Measurements from ENCODE around the gene CAMK4. TPM values are rescaled to one million over a fixed set of nuclear protein-coding genes. Genes with fewer than 3 reads are reported as not detected.

The CAMK4 gene
- total RNA-seq, 1 experiment from 2014 or later = 10.2 TPM

DNA sequence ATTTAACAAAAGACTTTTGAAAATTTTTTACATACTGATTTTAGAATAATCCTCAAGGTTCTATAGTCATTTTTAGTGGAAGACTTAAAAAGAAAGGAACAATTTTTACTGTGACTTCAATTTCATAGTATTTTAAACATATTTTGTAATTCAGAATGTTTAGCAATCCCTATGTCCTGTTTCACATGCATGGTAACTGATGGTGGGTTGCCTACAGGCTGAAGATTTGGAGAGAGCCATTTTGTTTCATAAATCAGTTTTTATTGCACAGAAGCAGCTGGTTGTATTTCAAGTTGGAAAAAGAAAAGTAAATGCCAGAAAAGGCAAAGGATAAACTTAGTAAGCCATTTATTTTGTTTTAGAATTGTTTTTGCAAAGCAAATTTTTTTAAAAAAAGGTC is 264.2 kb downstream of the CAMK4 start:
- ChIA-PET POLR2A (no interaction called here), RAD21 (ENCODE audit: low non-redundant PET in 1 of 2, low total read pairs in 2 of 2, uncharacterized antibody in 2 of 2, unreplicated experiment in 2 of 2) (no interaction called here), CTCF (no interaction called here)
- no peaks in the 10 kb centered on the region for H3K4me1 ChIP-seq (ENCODE audit: control insufficient read depth in 1 of 2, insufficient read depth in 2 of 2, low read length in 2 of 2)
- H2AFZ ChIP-seq (ENCODE audit: low read depth, low read length, poor library complexity, severe bottlenecking) = no peak overlapping the region
- H4K20me1 ChIP-seq (ENCODE audit: insufficient read depth) = no peaks in the 10 kb centered on the region
- no peak for ATAC-seq
- H3K9ac ChIP-seq (ENCODE audit: low read length) = no peak overlapping the region
- H3K36me3 ChIP-seq (ENCODE audit: control insufficient read depth in 1 of 2, insufficient read depth in 2 of 2, low read length in 2 of 2) = no peaks in the 10 kb centered on the region
- no peaks in the 10 kb centered on the region for H3K27me3 ChIP-seq (ENCODE audit: insufficient read depth, low read length)
- no peak overlapping the region for H3K27ac ChIP-seq (ENCODE audit: low read depth, low read length)
- TF ChIP-seq TCF7L2 (IDR thresholded peaks at IDR 0.05; ENCODE audit: borderline replicate concordance, extremely low read depth, insufficient read depth, insufficient read length) (no peak), EGR1 (IDR thresholded peaks at IDR 0.05; ENCODE audit: low read depth) (no peak), SIN3A (IDR thresholded peaks at IDR 0.05; ENCODE audit: low read depth) (no peak), ZNF274 (IDR thresholded peaks at IDR 0.05; ENCODE audit: low read depth, low read length) (no peak), YY1 (IDR thresholded peaks at IDR 0.05; ENCODE audit: extremely low read depth, insufficient replicate concordance, low read depth, low read length) (no peak), POLR2A (IDR thresholded peaks at IDR 0.05; ENCODE audit: borderline replicate concordance, extremely low read depth, insufficient read depth, insufficient read length) (no peak), ELF1 (IDR thresholded peaks at IDR 0.05; ENCODE audit: borderline replicate concordance, low read depth) (no peak), CBX3 (IDR thresholded peaks at IDR 0.05; ENCODE audit: low read depth) (no peak), EZH2 (IDR thresholded peaks at IDR 0.05) (no peak), SRF (IDR thresholded peaks at IDR 0.05; ENCODE audit: low read depth) (no peak), ZFX (IDR thresholded peaks at IDR 0.05) (no peak), CEBPB (IDR thresholded peaks at IDR 0.05; ENCODE audit: low read depth) (no peak)
- TF ChIP-seq, protein P1, sequence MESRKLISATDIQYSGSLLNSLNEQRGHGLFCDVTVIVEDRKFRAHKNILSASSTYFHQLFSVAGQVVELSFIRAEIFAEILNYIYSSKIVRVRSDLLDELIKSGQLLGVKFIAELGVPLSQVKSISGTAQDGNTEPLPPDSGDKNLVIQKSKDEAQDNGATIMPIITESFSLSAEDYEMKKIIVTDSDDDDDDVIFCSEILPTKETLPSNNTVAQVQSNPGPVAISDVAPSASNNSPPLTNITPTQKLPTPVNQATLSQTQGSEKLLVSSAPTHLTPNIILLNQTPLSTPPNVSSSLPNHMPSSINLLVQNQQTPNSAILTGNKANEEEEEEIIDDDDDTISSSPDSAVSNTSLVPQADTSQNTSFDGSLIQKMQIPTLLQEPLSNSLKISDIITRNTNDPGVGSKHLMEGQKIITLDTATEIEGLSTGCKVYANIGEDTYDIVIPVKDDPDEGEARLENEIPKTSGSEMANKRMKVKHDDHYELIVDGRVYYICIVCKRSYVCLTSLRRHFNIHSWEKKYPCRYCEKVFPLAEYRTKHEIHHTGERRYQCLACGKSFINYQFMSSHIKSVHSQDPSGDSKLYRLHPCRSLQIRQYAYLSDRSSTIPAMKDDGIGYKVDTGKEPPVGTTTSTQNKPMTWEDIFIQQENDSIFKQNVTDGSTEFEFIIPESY (IDR thresholded peaks at IDR 0.05; ENCODE audit: extremely low read depth, insufficient replicate concordance, low read length) = no peak
- TF ChIP-seq, protein P2, sequence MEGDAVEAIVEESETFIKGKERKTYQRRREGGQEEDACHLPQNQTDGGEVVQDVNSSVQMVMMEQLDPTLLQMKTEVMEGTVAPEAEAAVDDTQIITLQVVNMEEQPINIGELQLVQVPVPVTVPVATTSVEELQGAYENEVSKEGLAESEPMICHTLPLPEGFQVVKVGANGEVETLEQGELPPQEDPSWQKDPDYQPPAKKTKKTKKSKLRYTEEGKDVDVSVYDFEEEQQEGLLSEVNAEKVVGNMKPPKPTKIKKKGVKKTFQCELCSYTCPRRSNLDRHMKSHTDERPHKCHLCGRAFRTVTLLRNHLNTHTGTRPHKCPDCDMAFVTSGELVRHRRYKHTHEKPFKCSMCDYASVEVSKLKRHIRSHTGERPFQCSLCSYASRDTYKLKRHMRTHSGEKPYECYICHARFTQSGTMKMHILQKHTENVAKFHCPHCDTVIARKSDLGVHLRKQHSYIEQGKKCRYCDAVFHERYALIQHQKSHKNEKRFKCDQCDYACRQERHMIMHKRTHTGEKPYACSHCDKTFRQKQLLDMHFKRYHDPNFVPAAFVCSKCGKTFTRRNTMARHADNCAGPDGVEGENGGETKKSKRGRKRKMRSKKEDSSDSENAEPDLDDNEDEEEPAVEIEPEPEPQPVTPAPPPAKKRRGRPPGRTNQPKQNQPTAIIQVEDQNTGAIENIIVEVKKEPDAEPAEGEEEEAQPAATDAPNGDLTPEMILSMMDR (IDR thresholded peaks at IDR 0.05 in 2 of 3, conservative IDR thresholded peaks at IDR 0.05 in 1 of 3; ENCODE audit: borderline replicate concordance in 1 of 3, insufficient read depth in 1 of 3, low read depth in 2 of 3, low read length in 2 of 3) = no peak
- TF ChIP-seq, protein P3, sequence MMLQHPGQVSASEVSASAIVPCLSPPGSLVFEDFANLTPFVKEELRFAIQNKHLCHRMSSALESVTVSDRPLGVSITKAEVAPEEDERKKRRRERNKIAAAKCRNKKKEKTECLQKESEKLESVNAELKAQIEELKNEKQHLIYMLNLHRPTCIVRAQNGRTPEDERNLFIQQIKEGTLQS (IDR thresholded peaks at IDR 0.05) = no peak
- no peaks in the 10 kb centered on the region for H3K9me3 ChIP-seq (ENCODE audit: control insufficient read depth in 1 of 2, insufficient read depth in 1 of 2, low read depth in 1 of 2, low read length in 2 of 2)
- no peak overlapping the region for H3K4me2 ChIP-seq (ENCODE audit: low read length)
- no peaks in the 10 kb centered on the region for H3K9me2 ChIP-seq (ENCODE audit: insufficient read depth)
- DNase-seq (ENCODE audit: low read depth, low spot score) = no peak
- intact Hi-C loops (cut with micrococcal nuclease) = no loop called here
- no peaks in the 10 kb centered on the region for H3K79me2 ChIP-seq (ENCODE audit: insufficient read depth, low read length)
- H3K4me3 ChIP-seq (replicated peaks in 1 of 2; ENCODE audit: low read depth in 1 of 2, low read length in 2 of 2) = no peak overlapping the region
- BruUV-seq (replicated peaks) = no TSS peak

All from HCT116 (cell line).